Naive thymus-derived CD4-positive, alpha-beta T cell (primary cell): ENCODE results near the gene ACSM6. TPM values are rescaled to one million over a fixed set of nuclear protein-coding genes. Genes with fewer than 3 reads are reported as not detected.

ENCODE experiments used
- ATAC-seq: fragments of 150-1000 bp; cut with Tn5 transposase; 2 replicates; pipeline ENCODE4 v1.10.0; 2021; ENCODE audit warnings: mild to moderate bottlenecking, moderate library complexity
- CTCF ChIA-PET: fragments of 350-600 bp; sonication (Branson Sonifier 250); formaldehyde crosslinking; loops from one replicate; lab custom pipeline; 2021; ENCODE audit warnings: antibody characterized with exemption; lab: Charles Lee
- POLR2A ChIA-PET: fragments of 350-600 bp; sonication (Branson Sonifier 250); formaldehyde crosslinking; loops from one replicate; lab custom pipeline; 2021; ENCODE audit warnings: antibody characterized with exemption, inconsistent platforms; lab: Charles Lee
- DNase-seq, 9 donors: peaks; one replicate each; pipeline versions ENCODE4 v3.0.0 to v3.0.0-alpha.2; 2020 to 2022; ENCODE audit warnings: mixed read lengths in 1 of 9
- H3K27ac ChIP-seq: one replicate; pipeline ENCODE4 v1.7.0; 2013; ENCODE audit warnings: mild to moderate bottlenecking, low read depth, low read length, moderate library complexity
- H3K27me3 ChIP-seq, 2 donors: one replicate each; pipeline ENCODE4 v1.7.0; 2013; ENCODE audit warnings: low read length in 2 of 2, mild to moderate bottlenecking in 2 of 2, moderate library complexity in 2 of 2; ENCODE audit not compliant: control insufficient read depth in 2 of 2, insufficient read depth in 2 of 2
- H3K36me3 ChIP-seq, 3 experiments: 1 replicate in 2 of 3; 2 replicates in 1 of 3; pipeline ENCODE4 v1.7.0; 2013; ENCODE audit warnings: low read length in 3 of 3, mild to moderate bottlenecking in 3 of 3, moderate library complexity in 1 of 3; ENCODE audit not compliant: insufficient read depth in 3 of 3, control insufficient read depth in 2 of 3
- H3K4me1 ChIP-seq, 2 donors: one replicate each; pipeline ENCODE4 v1.7.0; 2013; ENCODE audit warnings: low read length in 2 of 2, mild to moderate bottlenecking in 2 of 2, moderate library complexity in 1 of 2; ENCODE audit not compliant: control insufficient read depth in 2 of 2, insufficient read depth in 2 of 2
- H3K4me3 ChIP-seq: 2 replicates; pipeline ENCODE4 v1.7.0; 2013; ENCODE audit warnings: mild to moderate bottlenecking, low read length
- H3K9me3 ChIP-seq, 3 experiments: 1 replicate in 2 of 3; 2 replicates in 1 of 3; pipeline ENCODE4 v1.7.0; 2013; ENCODE audit warnings: low read length in 3 of 3; ENCODE audit not compliant: control insufficient read depth in 2 of 3
- H3K27ac Mint-ChIP-seq, 9 donors: one replicate each; pipeline ENCODE4 v1.8.0; 2020 to 2022; ENCODE audit warnings: mixed read lengths in 9 of 9, mild to moderate bottlenecking in 8 of 9, moderate library complexity in 5 of 9, inconsistent platforms in 2 of 9
- H3K27me3 Mint-ChIP-seq, 5 donors: one replicate each; pipeline ENCODE4 v1.8.0; 2021 to 2022; ENCODE audit warnings: mixed read lengths in 5 of 5, mild to moderate bottlenecking in 1 of 5
- H3K36me3 Mint-ChIP-seq, 5 donors: one replicate each; pipeline ENCODE4 v1.8.0; 2020 to 2022; ENCODE audit warnings: mixed read lengths in 5 of 5, mild to moderate bottlenecking in 3 of 5, inconsistent platforms in 1 of 5
- H3K4me1 Mint-ChIP-seq, 7 donors: one replicate each; pipeline ENCODE4 v1.8.0; 2020 to 2022; ENCODE audit warnings: mixed read lengths in 7 of 7, mild to moderate bottlenecking in 3 of 7, inconsistent platforms in 1 of 7
- H3K4me3 Mint-ChIP-seq, 10 donors: one replicate each; pipeline ENCODE4 v1.8.0; 2020 to 2022; ENCODE audit warnings: mild to moderate bottlenecking in 10 of 10, mixed read lengths in 10 of 10, moderate library complexity in 6 of 10, inconsistent platforms in 2 of 10
- H3K9me3 Mint-ChIP-seq, 11 donors: one replicate each; pipeline ENCODE4 v1.8.0; 2020 to 2022; ENCODE audit warnings: mixed read lengths in 11 of 11, mild to moderate bottlenecking in 4 of 11, inconsistent platforms in 1 of 11, moderate library complexity in 1 of 11
- intact Hi-C, 2 donors: fragments of 100-400 bp; cut with micrococcal nuclease; formaldehyde crosslinking; loops; one replicate each; pipeline ENCODE4 v1.15.1; 2023
- polyA plus RNA-seq, 2 donors: library from polyadenylated mRNA; unstranded; fragments of 300-500 nt; fragmentation: Illumina TruSeq; gene quantifications; one replicate each; pipeline ENCODE4 v1.2.3, GENCODE V29; 2021
- total RNA-seq, 6 experiments: library from RNA in 5 of 6; stranded (reverse) in 5 of 6; gene quantifications; 1 replicate in 5 of 6; 2 replicates in 1 of 6; pipeline ENCODE4 v1.2.3 and lab custom pipeline; 2021 to 2026

Gene ACSM6
- total RNA-seq (not detected), polyA plus RNA-seq (not detected), total RNA-seq (lab: John Stamatoyannopoulos, UW) (not detected)

- Mint-ChIP-seq H3K27me3 (peaks cover 0 to 16% (median 4%) of the 10 kb centered on the region in 5 donors), H3K4me1 (no peaks in the 10 kb centered on the region), H3K4me3 (no peak within 1 kb of the TSS), H3K9me3 (peaks cover 0 to 8% (median 0%) of the 10 kb centered on the region in 11 donors), H3K27ac (no peak within 1 kb of the TSS), H3K36me3 (no peaks in the 10 kb centered on the region)
- Histone ChIP-seq H3K9me3 (no peaks in the 10 kb centered on the region), H3K4me1 (no peaks in the 10 kb centered on the region), H3K27me3 (no peaks in the 10 kb centered on the region), H3K27ac (no peak within 1 kb of the TSS), H3K36me3 (no peaks in the 10 kb centered on the region), H3K4me3 (no peak within 1 kb of the TSS)
- ChIA-PET POLR2A (no interaction called here), CTCF (no interaction called here)
- ATAC-seq (no peak), DNase-seq (no peak)
- intact Hi-C loops, result no loop called here
These were observed at the start of gene ACSM6 for GRCh38 chr10:95193944-95194343. TSS of gene ACSM6 (plus strand) at chr10:95194238. CDS start at chr10:95194486, 248 bp downstream.

GRCh38 chr10:95168694-95169093, 25.3 kb upstream of the ACSM6 start:
- Histone ChIP-seq H3K27me3 (no peaks in the 10 kb centered on the region), H3K27ac (no peak overlapping the region), H3K4me3 (no peak overlapping the region), H3K36me3 (no peaks in the 10 kb centered on the region), H3K4me1 (no peaks in the 10 kb centered on the region), H3K9me3 (no peaks in the 10 kb centered on the region)
- POLR2A ChIA-PET, result no interaction called here
- CTCF ChIA-PET, result no interaction called here
- no peak overlapping the region for H3K4me3 Mint-ChIP-seq
- intact Hi-C loops, result no loop called here
- ATAC-seq (no peak), DNase-seq (no peak)
- H3K27me3 Mint-ChIP-seq, result peaks cover 0 to 4% (median 0%) of the 10 kb centered on the region in 5 donors
- peaks cover 0 to 3% (median 0%) of the 10 kb centered on the region in 5 donors for H3K36me3 Mint-ChIP-seq
- H3K9me3 Mint-ChIP-seq, result peaks cover 0 to 20% (median 5%) of the 10 kb centered on the region in 11 donors
- H3K27ac Mint-ChIP-seq, result no peak overlapping the region
- no peaks in the 10 kb centered on the region for H3K4me1 Mint-ChIP-seq

- Mint-ChIP-seq H3K27me3 (no peaks in the 10 kb centered on the region), H3K9me3 (peaks cover 0 to 16% (median 5%) of the 10 kb centered on the region in 11 donors), H3K4me3 (no peak overlapping the region), H3K4me1 (no peaks in the 10 kb centered on the region), H3K36me3 (peaks cover 0 to 3% (median 0%) of the 10 kb centered on the region in 5 donors), H3K27ac (no peak overlapping the region)
- ChIA-PET CTCF (no interaction called here), POLR2A (no interaction called here)
- H3K27ac ChIP-seq, result no peak overlapping the region
- H3K9me3 ChIP-seq, result no peaks in the 10 kb centered on the region
- ATAC-seq, result no peak
- no peaks in the 10 kb centered on the region for H3K4me1 ChIP-seq
- H3K4me3 ChIP-seq, result no peak overlapping the region
- H3K27me3 ChIP-seq, result no peaks in the 10 kb centered on the region
- H3K36me3 ChIP-seq, result no peaks in the 10 kb centered on the region
- intact Hi-C loops, result no loop called here
- no peak for DNase-seq
These were observed 24.5 kb upstream of the ACSM6 start for GRCh38 chr10:95169522-95169921.

GRCh38 chr10:95170790-95171189, 23.2 kb upstream of the ACSM6 start:
- no peaks in the 10 kb centered on the region for H3K9me3 ChIP-seq
- CTCF ChIA-PET, result no interaction called here
- H3K4me3 ChIP-seq, result no peak overlapping the region
- Mint-ChIP-seq H3K4me3 (no peak overlapping the region), H3K27ac (no peak overlapping the region), H3K36me3 (peaks cover 0 to 3% (median 0%) of the 10 kb centered on the region in 5 donors), H3K4me1 (no peaks in the 10 kb centered on the region), H3K9me3 (peaks cover 0 to 13% (median 5%) of the 10 kb centered on the region in 11 donors), H3K27me3 (no peaks in the 10 kb centered on the region)
- H3K27ac ChIP-seq, result no peak overlapping the region
- DNase-seq, result no peak
- intact Hi-C loops, result no loop called here
- POLR2A ChIA-PET, result no interaction called here
- no peaks in the 10 kb centered on the region for H3K27me3 ChIP-seq
- no peak for ATAC-seq
- H3K36me3 ChIP-seq, result no peaks in the 10 kb centered on the region
- no peaks in the 10 kb centered on the region for H3K4me1 ChIP-seq

- no peaks in the 10 kb centered on the region for H3K4me1 Mint-ChIP-seq
- peaks cover 0 to 3% (median 0%) of the 10 kb centered on the region in 5 donors for H3K36me3 Mint-ChIP-seq
- peaks cover 0 to 8% (median 4%) of the 10 kb centered on the region in 11 donors for H3K9me3 Mint-ChIP-seq
These were observed 22.7 kb upstream of the ACSM6 start for GRCh38 chr10:95171336-95171735.

GRCh38 chr10:95172851-95173250, 21.2 kb upstream of the ACSM6 start:
- H3K4me3 ChIP-seq, result no peak overlapping the region
- ChIA-PET POLR2A (no interaction called here), CTCF (no interaction called here)
- no peaks in the 10 kb centered on the region for H3K9me3 ChIP-seq
- H3K36me3 ChIP-seq, result no peaks in the 10 kb centered on the region
- no peak overlapping the region for H3K27ac ChIP-seq
- no peaks in the 10 kb centered on the region for H3K4me1 Mint-ChIP-seq
- ATAC-seq (no peak), DNase-seq (no peak)
- no peaks in the 10 kb centered on the region for H3K27me3 ChIP-seq
- no peaks in the 10 kb centered on the region for H3K4me1 ChIP-seq
- no peak overlapping the region for H3K27ac Mint-ChIP-seq
- H3K36me3 Mint-ChIP-seq, result peaks cover 0 to 3% (median 0%) of the 10 kb centered on the region in 5 donors
- no peak overlapping the region for H3K4me3 Mint-ChIP-seq
- H3K27me3 Mint-ChIP-seq, result peaks cover 0 to 5% (median 0%) of the 10 kb centered on the region in 5 donors
- intact Hi-C loops, result no loop called here
- H3K9me3 Mint-ChIP-seq, result peaks cover 0 to 10% (median 2%) of the 10 kb centered on the region in 11 donors

More at GRCh38 chr10:95171336-95171735, 22.7 kb upstream of the ACSM6 start:
- H3K9me3 ChIP-seq, result no peaks in the 10 kb centered on the region
- CTCF ChIA-PET, result no interaction called here
- Mint-ChIP-seq H3K27me3 (no peaks in the 10 kb centered on the region), H3K4me3 (no peak overlapping the region), H3K27ac (no peak overlapping the region)
- H3K27ac ChIP-seq, result no peak overlapping the region
- DNase-seq (no peak), ATAC-seq (no peak)
- no peaks in the 10 kb centered on the region for H3K27me3 ChIP-seq
- no peaks in the 10 kb centered on the region for H3K4me1 ChIP-seq
- H3K4me3 ChIP-seq, result no peak overlapping the region
- intact Hi-C loops, result no loop called here
- POLR2A ChIA-PET, result no interaction called here
- H3K36me3 ChIP-seq, result no peaks in the 10 kb centered on the region

GRCh38 chr10:95176101-95176500, 17.9 kb upstream of the ACSM6 start:
- no peak overlapping the region for H3K4me3 ChIP-seq
- no peak for ATAC-seq
- H3K36me3 Mint-ChIP-seq, result no peaks in the 10 kb centered on the region
- H3K27ac Mint-ChIP-seq, result no peak overlapping the region
- H3K4me1 ChIP-seq, result no peaks in the 10 kb centered on the region
- ChIA-PET CTCF (no interaction called here), POLR2A (no interaction called here)
- no peak for DNase-seq
- intact Hi-C loops, result no loop called here
- H3K27ac ChIP-seq, result no peak overlapping the region
- no peaks in the 10 kb centered on the region for H3K27me3 ChIP-seq
- H3K27me3 Mint-ChIP-seq, result peaks cover 0 to 16% (median 3%) of the 10 kb centered on the region in 5 donors
- no peaks in the 10 kb centered on the region for H3K9me3 ChIP-seq
- no peaks in the 10 kb centered on the region for H3K4me1 Mint-ChIP-seq
- no peak overlapping the region for H3K4me3 Mint-ChIP-seq
- H3K9me3 Mint-ChIP-seq, result peaks cover 0 to 7% (median 1%) of the 10 kb centered on the region in 11 donors
- no peaks in the 10 kb centered on the region for H3K36me3 ChIP-seq
